Measurements from ENCODE around the gene USE1.

The USE1 gene

GRCh38 chr19:17266026-17266425, 50.9 kb downstream of the USE1 start:
- Histone ChIP-seq H3K4me2 (ENCODE audit: low read depth, low read length, poor library complexity, severe bottlenecking) (no peak overlapping the region), H3K27me3 (ENCODE audit: insufficient read depth, low read length, poor library complexity, severe bottlenecking) (no peaks in the 10 kb centered on the region), H3K9me3 (ENCODE audit: insufficient read depth, low read depth, low read length) (no peaks in the 10 kb centered on the region), H3K4me3 (ENCODE audit: low read length, poor library complexity, severe bottlenecking) (no peak overlapping the region), H3F3A (ENCODE audit: low read depth) (no peaks in the 10 kb centered on the region), H4K20me1 (ENCODE audit: insufficient read depth, low read length, poor library complexity, severe bottlenecking) (no peaks in the 10 kb centered on the region), H3K9me2 (replicated peaks; ENCODE audit: low read depth, low read length) (no peaks in the 10 kb centered on the region), H3K9ac (ENCODE audit: low read depth, low read length, poor library complexity, severe bottlenecking) (no peak overlapping the region), H3K36me3 (ENCODE audit: insufficient read depth, low read length) (no peaks in the 10 kb centered on the region; the same call in 1 of the 2 replicates), H2AFZ (ENCODE audit: low read length) (no peak overlapping the region), H3K4me1 (ENCODE audit: insufficient read depth, low read length, poor library complexity, severe bottlenecking) (peaks cover 8% of the 10 kb centered on the region), H3K79me2 (ENCODE audit: insufficient read depth, low read length) (peaks cover 20% of the 10 kb centered on the region)
- TF ChIP-seq CTCF (conservative IDR thresholded peaks at IDR 0.05; ENCODE audit: low read length) (no peak), EZH2phosphoT487 (IDR thresholded peaks at IDR 0.05; ENCODE audit: borderline replicate concordance) (no peak)

- no peaks in the 10 kb centered on the region for H3K27me3 ChIP-seq (ENCODE audit: insufficient read depth, low read length, poor library complexity, severe bottlenecking)
- no peak for TF ChIP-seq CTCF (conservative IDR thresholded peaks at IDR 0.05; ENCODE audit: low read length)
- TF ChIP-seq EZH2phosphoT487 (IDR thresholded peaks at IDR 0.05; ENCODE audit: borderline replicate concordance): no peak
- peak overlapping the region; percentile 84; the same call in 1 of the 2 replicates for H2AFZ ChIP-seq (ENCODE audit: low read length)
- peaks cover 20% of the 10 kb centered on the region for H3K79me2 ChIP-seq (ENCODE audit: insufficient read depth, low read length)
- H3K4me3 ChIP-seq (ENCODE audit: low read length, poor library complexity, severe bottlenecking): no peak overlapping the region
- H3K36me3 ChIP-seq (ENCODE audit: insufficient read depth, low read length): peaks cover 5% of the 10 kb centered on the region; the same call in 1 of the 2 replicates
- no peak overlapping the region for H3K9ac ChIP-seq (ENCODE audit: low read depth, low read length, poor library complexity, severe bottlenecking)
- H3K9me3 ChIP-seq (ENCODE audit: insufficient read depth, low read depth, low read length): no peaks in the 10 kb centered on the region
- H4K20me1 ChIP-seq (ENCODE audit: insufficient read depth, low read length, poor library complexity, severe bottlenecking): no peaks in the 10 kb centered on the region
- peaks cover 8% of the 10 kb centered on the region for H3K4me1 ChIP-seq (ENCODE audit: insufficient read depth, low read length, poor library complexity, severe bottlenecking)
- H3K4me2 ChIP-seq (ENCODE audit: low read depth, low read length, poor library complexity, severe bottlenecking): no peak overlapping the region
- H3F3A ChIP-seq (ENCODE audit: low read depth): no peaks in the 10 kb centered on the region
- no peaks in the 10 kb centered on the region for H3K9me2 ChIP-seq (replicated peaks; ENCODE audit: low read depth, low read length)
These were observed 51.4 kb downstream of the USE1 start for GRCh38 chr19:17266589-17266974.

- H3K9me3 ChIP-seq (ENCODE audit: insufficient read depth, low read depth, low read length): no peaks in the 10 kb centered on the region
- no peaks in the 10 kb centered on the region for H3K27me3 ChIP-seq (ENCODE audit: insufficient read depth, low read length, poor library complexity, severe bottlenecking)
- H3K4me1 ChIP-seq (ENCODE audit: insufficient read depth, low read length, poor library complexity, severe bottlenecking): peaks cover 8% of the 10 kb centered on the region
- H3K4me3 ChIP-seq (ENCODE audit: low read length, poor library complexity, severe bottlenecking): peak within 1 kb of the TSS; percentile 96
- no peaks in the 10 kb centered on the region for H4K20me1 ChIP-seq (ENCODE audit: insufficient read depth, low read length, poor library complexity, severe bottlenecking)
- H3K4me2 ChIP-seq (ENCODE audit: low read depth, low read length, poor library complexity, severe bottlenecking): peak within 1 kb of the TSS; percentile 95
- no peaks in the 10 kb centered on the region for H3K9me2 ChIP-seq (replicated peaks; ENCODE audit: low read depth, low read length)
- no peaks in the 10 kb centered on the region for H3F3A ChIP-seq (ENCODE audit: low read depth)
- H3K36me3 ChIP-seq (ENCODE audit: insufficient read depth, low read length): peaks cover 6% of the 10 kb centered on the region; the same call in 1 of the 2 replicates
- H3K9ac ChIP-seq (ENCODE audit: low read depth, low read length, poor library complexity, severe bottlenecking): peak within 1 kb of the TSS; percentile 87
- H2AFZ ChIP-seq (ENCODE audit: low read length): peak within 1 kb of the TSS; percentile 92
- TF ChIP-seq EZH2phosphoT487 (IDR thresholded peaks at IDR 0.05; ENCODE audit: borderline replicate concordance) (no peak), CTCF (conservative IDR thresholded peaks at IDR 0.05; ENCODE audit: low read length) (no peak)
- peaks cover 20% of the 10 kb centered on the region for H3K79me2 ChIP-seq (ENCODE audit: insufficient read depth, low read length)
These were observed 52.0 kb downstream of the USE1 start, which contains the start of gene BABAM1 for GRCh38 chr19:17266975-17267788. Gene BABAM1 (plus strand): TSS chr19:17267443. CDS start chr19:17268807, 1,364 bp downstream.
